Raji (cell line): ENCODE data around the gene MEIOB.

Experiments
- POLR2A ChIP-seq: IDR thresholded peaks from 2 replicates; pipeline ENCODE4 v1.6.1; 2011; ENCODE audit warnings: low read depth, low read length, control low read depth; ENCODE audit not compliant: insufficient read depth

The MEIOB gene

GRCh38 chr16:1862394-1862793, 9.6 kb downstream of the MEIOB start:
- no peak for TF ChIP-seq POLR2A

- TF ChIP-seq POLR2A = no peak
Observed at GRCh38 chr16:1861730-1862129, 10.2 kb downstream of the MEIOB start.

DNA sequence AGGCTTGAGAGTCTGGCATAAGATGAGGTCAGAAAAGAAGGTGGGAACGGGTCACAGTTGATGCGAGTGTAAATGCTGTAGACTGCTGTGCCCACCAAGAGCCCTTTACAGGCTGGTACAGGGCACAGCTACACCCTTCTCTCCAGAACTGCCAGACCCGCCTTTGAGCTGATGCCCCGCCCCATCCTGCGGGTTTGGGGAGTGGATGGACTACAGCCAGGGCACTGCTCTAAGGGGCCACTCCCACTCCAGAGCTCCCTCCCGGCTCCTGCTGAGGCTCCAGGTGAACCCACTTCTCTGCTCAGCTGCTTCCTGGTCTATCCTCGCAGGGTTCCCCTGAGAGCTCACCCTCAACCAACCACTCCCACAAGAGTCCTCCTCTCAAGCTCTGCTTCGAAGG, 12.3 kb downstream of the MEIOB start:
- no peak for TF ChIP-seq POLR2A

GRCh38 chr16:1858189-1858865, 13.6 kb downstream of the MEIOB start:
- TF ChIP-seq POLR2A = no peak

DNA sequence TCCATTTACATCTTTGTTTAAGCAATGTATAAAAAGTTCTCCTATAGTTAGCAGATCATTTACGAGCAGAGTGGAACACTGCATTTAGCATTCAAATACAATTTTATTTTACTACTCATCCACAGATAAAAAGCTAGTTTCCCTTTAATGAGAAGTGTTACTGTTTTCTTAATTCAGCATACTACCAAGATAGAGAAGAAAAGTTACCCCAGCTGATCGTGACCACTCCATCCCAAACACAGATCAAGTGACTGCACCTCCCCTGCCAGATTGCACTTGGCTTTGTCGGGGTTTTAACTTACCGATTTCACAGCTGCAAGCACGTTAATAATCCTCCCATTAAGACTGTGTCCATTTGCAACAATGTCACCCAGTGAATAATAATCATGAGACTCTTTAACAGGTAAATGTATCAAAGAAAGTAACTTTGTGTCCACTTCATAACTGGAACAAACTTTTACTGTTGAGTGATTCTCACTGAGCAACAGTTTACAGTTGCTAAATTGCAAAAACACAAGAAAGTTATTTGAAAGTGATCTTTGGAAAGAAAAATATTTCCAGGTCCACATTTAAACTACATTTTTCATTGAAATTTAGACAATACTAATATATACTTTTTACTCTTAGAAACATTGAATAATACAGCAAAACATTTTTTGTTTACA, 14.4 kb downstream of the MEIOB start:
- TF ChIP-seq POLR2A = no peak

GRCh38 chr16:1851793-1852192, 20.2 kb downstream of the MEIOB start:
- TF ChIP-seq POLR2A = no peak

DNA sequence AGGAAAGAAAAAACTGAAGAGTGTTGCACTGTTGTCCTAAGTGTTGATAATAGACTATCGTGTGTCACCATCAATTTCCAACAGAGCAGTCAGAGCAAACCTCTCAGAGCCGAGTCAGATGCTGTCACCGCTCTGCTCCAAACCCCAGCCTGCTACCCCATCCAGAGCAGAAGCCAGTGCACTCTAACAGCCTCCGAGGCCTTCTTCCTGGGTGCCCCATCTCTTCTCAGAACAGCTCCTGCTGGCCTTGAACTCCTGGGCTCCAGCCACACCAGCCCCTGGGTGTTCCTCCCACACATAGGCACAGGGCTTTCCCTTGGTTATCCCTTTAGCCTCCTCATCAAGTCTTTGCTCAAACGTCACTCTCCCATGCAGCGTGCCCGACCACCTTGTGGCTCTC, 21.0 kb downstream of the MEIOB start:
- TF ChIP-seq POLR2A = no peak

DNA sequence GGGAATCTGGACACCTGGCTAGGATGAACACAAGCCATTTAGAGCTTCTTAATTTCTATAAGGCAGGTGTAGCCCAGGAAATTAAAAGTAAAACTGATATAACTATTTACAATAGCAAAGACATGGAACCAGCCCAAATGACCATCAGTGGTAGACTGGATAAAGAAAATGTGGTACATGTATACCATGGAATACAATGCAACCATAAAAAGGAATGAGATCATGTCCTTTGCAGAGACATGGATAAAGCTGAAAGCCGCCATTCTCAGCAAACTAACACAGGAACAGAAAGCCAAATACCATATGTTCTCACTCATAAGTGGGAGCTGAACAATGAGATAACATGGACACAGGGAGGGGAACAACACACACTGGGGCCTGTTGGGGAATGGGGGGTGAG, 25.5 kb downstream of the MEIOB start:
- TF ChIP-seq POLR2A = no peak

DNA sequence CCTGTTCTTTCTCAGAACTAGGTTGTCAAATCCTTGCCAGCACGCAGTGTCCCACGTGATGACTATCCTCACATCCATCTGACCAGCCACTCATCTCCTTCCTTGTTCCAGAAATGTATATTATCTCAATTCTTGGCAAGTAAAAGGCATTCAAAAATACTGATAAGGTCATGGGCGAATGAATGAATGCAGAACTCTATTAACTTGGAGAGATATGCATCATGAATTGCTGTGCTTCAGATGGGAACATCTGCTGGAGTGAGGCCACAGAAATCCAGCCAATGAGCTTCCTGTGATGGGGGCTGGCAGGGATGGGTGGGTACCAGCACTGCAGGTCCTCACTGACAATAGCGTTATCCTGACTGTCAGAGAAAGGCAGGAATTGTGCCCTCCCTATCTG, 26.0 kb downstream of the MEIOB start:
- TF ChIP-seq POLR2A = no peak

DNA sequence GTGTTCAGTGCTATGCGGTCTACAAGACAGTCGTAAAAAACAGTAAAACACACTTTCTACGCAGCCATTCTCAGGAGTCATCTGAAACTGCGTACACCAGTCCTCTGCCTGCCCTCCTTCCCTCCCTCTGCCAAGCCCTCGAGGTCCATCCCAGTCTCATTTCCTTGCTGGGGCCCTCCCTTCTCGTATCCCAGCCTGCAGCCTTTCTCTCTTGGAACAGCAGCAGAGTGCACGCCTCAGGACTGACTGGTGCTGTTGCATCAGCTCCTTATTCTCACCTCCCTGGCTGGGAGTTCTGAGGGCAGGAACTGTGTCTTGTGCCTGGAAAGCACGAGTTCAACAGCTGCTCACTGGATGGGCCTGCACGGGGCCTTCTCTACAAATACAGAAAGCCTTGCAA, 32.4 kb downstream of the MEIOB start:
- TF ChIP-seq POLR2A = no peak

- TF ChIP-seq POLR2A = no peak
Observed at GRCh38 chr16:1834096-1834495, 37.9 kb downstream of the MEIOB start.

GRCh38 chr16:1832838-1833454, 39.0 kb downstream of the MEIOB start:
- TF ChIP-seq POLR2A = no peak

DNA sequence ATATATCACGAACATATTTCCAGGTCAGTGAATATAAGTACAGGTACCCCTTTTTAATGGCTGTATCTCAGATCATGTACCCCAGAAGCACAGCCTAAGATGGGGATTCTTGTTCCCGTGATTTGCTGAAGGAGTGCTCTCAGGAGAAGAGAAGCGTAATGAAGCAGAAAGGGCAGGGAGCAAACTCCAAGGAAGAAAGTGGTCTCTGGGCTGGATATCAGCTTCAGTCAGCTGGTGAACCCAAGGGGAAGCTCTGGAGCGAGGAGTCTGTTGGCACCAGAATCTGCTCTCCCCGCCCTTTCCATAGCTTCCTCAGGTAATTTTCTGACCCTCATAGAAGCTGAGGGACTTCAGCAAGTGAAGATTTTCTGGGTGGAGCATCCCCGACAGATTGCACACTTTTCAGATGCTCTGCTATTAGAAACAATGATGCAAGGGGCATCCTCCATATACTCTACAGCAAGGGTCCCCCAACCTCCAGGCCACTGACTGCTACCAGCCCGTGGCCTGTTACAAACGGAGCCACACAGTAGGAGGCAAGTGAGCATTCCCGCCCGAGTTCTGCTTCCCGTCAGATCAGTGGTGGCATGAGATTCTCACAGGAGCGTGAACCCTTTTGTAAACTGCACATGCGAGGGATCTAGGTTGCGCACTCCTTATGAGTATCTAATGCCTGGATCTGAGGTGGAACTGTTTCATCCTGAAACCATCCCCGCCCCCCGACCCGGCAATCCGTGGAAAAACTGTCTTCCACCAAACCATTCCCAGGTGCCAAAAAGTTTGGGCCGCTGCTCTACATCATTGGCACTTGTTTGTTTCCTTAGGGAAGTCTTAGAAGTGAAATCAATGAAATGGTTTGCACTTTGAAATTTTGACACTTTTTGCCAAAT, 40.5 kb downstream of the MEIOB start:
- no peak for TF ChIP-seq POLR2A

DNA sequence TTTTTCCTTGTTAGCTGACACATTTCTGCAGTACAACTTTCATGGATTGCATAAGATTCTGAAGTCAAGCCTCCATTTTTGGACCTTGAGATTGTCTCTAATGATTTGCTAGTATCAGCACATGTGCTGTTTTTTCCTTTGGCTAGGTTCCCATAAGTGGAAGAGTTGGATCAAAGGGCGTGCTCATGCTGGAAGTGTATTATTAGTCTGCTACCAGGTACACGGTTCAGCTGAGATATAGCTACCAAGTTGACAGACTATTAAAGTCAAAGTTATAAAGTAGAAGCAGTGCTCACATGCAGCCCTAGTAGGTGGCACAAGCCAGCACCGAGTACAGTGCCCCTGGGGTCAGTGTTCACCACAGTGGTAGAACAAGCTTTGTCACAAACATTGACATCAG, 41.8 kb downstream of the MEIOB start:
- TF ChIP-seq POLR2A = no peak

DNA sequence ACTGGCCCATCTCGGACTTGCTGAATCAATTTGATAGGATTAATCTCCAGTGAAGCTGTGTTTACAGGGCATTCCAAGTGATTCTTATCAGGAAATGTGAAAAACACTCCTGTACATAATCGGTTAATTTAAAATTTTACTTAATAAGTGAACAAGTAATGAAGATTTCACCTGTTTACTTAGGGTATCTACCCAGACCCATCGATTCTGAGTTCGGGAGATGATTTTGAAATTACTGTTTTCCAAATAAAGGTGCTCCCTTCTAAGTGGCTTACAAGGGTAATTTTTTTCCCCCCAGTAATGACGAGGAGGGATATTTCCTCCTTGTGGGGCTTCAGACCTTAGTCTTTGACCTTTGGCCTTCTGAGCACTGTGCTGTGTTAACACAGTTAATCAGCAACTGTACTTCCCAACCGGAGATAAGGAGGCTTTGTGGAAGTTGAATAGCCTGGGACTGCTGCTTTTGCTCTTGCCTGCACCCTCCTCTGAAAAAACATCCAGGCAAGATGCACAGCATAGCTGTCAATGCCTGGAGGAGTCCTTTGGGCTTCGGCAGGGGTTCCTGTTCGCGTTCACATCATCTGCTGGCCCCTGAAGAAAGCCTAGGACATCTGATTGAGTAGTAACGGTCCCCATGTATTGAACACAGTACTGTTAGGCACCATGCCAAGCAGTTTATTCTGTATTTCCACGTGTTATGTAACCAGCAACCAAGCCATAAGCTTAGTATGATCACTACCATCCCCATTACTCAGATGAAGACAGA, 43.1 kb downstream of the MEIOB start:
- no peak for TF ChIP-seq POLR2A
